NCI-H146 (cell line): Measurements from ENCODE around the gene NAP1L4.

ENCODE experiments used
- DNase-seq: peaks from one replicate; lab custom pipeline; 2025; lab: John Stamatoyannopoulos, UW

Gene NAP1L4

DNA sequence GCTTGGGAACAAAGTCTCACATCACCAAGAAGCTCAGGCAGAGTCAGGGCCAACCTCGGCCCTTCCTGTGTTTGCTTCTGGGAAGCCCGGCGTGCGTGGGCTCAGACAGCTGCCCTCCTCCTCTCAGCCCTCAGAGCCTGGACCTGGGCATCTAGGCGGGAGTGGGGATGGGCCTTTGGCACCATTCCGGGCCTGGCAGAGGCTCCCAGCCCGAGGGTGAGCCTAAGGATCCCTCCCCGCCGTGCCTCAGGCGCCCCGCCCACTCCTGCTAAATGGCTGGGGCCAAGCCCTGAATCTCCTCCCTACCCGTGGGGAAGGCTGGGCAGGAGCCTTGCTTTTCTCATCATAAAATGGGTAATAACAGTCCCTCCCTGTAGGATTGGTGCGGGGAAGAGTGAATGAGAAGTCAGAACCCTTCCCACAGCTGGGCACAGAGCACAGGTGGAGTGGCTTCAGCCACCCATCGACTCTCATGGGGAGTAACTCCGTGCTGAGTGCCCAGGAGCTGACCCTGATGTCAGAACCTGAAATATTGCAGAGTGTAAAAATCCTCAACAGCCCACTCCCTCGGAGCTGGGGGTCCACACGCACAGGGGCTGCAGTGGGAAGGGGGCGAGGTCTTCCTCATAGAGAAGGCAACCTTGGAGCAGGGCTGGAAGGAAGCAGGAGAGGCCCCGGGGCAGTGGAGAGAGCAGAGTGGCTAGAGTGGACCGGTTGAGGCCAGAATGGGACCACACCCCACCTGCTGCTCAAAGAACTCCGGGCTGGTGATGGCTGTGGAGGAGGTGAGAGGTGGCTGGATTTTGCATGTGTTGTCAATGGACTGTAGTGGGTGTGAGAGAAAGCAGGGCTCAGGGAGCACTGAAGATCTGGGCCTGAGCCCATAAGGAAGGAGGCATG is 87.7 kb downstream of the NAP1L4 start:
- no peak for DNase-seq

DNA sequence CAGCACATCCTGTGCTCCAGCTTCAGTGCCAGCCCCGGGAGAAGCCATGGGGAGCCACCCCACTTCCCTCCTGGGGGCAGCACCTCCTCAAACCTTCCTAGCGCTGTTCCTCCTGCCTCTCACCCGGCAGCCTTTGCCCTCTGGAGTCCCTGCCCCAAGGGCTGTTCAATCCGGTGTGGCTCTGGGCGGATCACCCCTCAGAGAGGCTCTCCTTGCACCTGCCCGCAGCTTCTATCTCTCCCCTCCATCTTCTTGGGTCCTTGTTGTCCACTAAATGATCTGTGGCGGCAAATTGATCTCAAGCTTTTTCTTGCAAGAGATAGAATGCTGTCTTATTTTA is 88.5 kb downstream of the NAP1L4 start:
- no peak for DNase-seq

DNA sequence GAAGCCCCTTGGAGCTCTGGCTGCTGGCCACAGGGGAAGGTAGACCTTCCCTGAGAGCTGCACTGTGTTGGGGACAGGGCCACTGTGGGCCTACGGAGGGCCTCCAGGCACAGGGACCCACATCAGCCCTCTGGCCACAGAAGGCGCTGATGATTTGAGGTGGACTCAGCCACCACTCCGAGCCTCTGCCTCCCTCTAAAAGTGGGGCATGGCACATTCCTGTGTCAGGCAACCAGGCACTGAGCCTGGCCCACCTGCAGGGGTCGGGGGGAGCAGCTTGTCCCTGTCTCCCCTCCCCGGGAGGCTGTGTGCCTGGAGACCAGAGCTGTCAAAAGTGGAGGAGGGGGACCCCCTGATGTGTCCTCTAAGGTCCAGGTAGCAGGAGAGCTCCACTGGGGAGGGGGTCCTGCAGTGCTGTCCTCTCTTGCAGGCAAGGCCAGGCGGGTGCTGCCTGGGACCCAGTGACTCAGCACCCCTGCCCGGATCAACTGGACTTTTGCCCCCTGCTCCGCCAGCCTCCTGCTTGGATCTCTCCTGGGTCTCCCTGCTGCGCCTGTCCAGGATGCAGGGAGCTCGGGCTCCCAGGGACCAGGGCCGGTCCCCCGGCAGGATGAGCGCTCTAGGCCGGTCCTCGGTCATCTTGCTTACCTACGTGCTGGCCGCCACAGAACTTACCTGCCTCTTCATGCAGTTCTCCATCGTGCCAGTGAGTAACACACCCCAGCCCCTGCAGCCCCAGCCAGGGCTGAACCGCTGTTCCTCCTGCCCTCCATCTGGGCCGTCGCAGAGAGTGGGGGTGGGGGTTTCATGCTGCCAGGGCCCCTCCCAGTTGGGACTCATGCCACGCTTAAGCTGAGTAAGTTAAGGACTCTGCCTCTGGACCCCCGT is 89.1 kb downstream of the NAP1L4 start:
- DNase-seq = no peak

DNA sequence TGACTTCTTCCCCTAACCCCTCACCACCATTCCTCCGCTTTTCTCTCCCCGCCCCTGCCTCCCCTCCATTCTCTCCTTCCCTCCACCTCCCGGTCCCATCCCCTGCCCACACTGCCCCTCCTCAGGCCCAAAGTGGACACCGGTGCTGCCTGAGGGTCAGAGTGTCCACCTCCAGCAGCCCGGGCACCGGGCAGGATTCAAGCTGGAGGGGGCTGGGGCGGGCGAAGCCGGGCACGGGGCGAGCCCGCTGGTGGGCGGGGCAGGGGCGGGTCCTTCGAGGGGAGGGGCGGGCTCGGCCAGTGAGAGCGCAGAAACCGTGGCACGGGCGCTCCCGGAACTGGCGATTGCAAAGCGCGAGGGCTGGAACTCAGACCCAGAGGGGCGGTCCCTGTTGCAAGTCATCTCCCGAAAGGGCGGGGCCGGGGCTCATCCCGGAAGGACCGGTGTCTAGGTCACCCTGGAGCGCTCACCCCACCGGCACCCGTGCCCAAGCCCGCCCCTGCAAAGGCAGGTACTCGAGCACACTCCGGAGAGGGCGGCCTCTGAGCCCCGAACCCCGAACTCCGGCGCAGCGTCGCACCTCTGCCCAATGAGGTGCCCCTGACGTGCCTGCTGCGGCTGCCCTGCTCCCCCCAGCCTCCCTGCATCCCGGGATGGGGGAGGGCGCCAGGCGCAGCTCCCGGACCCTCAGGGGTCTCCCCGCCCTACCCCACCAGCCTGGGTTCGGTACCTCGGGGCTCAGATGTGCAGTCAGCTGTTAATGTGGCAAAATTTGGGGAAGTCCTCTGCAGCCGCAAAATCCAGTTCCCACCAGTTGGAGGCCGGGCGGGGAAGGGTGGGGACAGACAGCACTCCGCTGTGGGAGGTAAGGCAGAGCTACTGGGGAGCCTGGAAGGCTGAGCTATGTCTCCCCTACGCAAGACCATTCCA is 90.0 kb downstream of the NAP1L4 start:
- DNase-seq = peak; percentile 95

DNA sequence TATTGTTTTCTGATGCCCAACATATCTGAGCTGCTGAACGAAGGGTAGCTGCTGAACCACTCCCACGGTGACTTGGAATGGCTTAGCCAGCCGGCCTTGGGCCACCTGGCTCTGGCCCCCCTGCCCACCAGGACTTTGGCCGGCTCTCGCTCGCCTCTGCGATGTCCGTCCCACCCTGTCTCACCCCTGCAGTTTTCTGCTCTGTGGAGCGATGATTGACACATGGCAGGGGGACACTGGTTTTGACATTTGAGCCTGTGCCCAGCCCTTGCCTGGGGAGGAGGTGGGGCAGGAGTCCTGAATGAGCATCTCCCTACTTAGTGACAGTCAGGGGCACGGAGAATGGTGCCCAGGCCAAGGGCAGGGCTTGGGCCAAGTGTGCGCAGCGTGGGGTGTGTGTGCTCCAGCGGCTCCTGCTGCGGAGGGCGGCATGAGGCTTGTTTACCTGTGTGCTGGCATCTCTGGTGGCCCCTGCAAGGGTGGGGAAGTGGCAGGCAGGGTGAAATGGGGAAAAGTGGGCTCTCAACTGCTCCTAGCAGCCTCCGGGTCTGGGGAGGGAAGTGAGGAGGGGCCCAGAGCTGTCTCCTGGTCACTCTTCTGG is 90.8 kb downstream of the NAP1L4 start:
- no peak for DNase-seq

DNA sequence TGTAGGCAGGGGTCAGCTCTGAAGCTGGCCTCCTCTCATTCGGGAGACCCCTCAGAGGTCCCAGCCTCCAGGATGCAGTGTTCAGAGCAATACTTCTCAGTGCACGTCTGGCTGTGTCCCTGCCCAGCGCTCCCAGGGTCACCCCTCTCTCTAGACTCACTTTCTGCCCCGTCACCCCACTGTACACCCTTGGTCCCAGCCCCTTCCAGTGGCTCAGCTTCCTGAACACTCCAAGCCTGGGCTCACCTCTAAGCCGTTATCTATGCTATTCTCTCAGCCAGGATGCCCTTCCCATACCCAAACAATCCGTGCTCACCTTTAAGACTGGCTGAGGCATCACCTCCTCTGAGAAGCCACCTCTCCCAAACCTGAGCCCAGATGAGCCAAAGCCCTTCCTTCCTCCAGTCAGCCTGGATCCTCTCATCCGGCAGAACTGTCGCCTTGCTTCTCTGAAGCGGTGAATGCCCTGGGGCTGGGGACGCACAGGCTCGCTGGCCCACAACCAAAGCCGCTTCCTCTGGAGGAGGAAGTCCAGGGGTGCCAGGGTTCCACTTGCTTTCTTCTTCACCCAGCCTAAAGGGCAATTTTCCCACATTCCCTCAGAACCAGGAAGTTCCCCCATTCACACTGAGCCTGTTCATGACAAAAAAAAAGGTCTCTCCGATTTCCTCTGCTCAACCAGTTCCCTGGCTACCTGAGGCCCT is 92.9 kb downstream of the NAP1L4 start:
- no peak for DNase-seq

DNA sequence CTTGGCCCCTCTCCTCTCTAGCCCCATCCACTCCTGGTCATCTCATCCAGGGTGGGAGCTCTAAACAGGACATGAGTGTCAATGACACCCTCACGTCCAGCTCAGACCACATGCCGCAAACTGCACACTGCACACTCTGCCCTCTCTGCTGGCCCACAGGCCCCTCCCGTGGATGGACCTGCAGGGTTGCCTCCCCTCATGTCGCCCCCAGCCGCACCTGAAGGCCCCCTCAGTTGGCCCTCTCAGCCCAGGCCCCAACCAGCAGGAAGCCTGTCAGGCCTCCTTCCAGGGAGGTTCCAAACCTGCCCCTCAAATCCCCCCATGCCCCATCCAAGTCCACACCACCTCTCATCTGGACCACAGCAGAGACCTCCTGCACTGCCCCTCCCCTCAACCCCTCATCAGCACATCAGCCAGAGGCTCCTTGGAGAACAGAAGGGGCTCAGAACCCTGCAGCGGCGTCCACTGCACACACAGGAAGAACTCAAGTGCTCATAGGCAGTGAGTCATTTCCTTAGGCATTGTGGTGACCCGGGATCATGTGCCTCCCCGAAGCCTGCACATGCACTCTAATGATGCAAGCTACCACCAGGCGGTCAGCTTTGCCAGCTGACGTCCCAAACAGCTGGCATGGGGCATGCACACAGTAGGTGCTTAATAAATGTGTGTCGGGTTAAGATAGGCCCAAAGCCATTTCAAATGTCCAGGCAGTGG is 93.6 kb downstream of the NAP1L4 start:
- DNase-seq = no peak

DNA sequence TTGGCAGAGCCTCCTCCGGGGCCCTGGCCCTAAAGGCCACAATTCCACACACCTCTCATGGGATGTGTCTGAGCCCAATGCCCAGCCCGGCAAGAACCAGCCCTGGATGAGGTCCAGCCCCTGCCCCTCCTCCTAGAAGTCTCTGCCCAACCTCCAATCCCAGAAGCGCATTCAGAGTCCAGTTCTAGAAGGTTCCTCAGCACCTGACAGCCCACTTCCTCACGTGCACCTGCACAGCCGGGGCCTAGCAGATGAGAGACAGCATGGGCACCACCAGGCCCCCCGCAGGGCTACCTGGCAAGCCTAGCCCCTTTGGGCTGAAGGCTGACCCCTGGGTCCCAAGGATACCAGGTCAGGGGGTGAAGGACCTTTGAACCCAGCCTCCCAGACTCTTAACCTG is 95.1 kb downstream of the NAP1L4 start:
- DNase-seq = no peak

DNA sequence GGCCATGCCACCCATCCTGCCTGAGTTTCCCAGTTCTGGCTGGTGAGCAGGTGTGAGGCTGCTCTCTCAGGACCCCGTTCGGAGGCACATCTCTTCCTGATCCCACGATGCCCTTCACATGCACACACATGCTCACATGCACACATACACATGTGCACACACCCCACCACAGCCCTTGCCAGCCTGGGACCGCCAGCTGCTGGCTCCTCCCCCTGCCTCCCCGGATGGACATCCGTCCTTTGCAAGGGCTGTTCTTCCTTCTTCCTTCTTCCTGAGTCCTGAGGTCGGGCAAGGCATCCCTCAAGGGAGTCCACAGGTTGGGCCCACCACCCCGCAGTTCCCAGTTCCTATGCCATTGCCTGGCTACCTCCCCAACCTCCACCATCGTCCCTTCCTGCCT is 96.1 kb downstream of the NAP1L4 start:
- DNase-seq = no peak
